GM12878 (cell line): ENCODE data around the gene FGF1. TPM values are rescaled to one million over a fixed set of nuclear protein-coding genes. Genes with fewer than 3 reads are reported as not detected.

Source experiments
- ATAC-seq: fragments of 200-7000 bp; cut with Tn5 transposase; 3 replicates; pipeline ENCODE4 v1.9.1; 2020; ENCODE audit warnings: mild to moderate bottlenecking, moderate library complexity
- BruUV-seq: library from RNA; stranded (reverse); fragments of 400-500 nt; replicated peaks from 2 replicates; lab custom pipeline; 2021; lab: Mats Ljungman, UMichigan
- CTCF ChIA-PET: fragments of 300-600 bp; sonication (Branson Sonifier 250); formaldehyde crosslinking; extraction: SDS; loops from one replicate; lab custom pipeline; 2021; ENCODE audit warnings: inconsistent platforms; lab: Yijun Ruan, JAX
- POLR2A ChIA-PET: fragments of 350-600 bp; formaldehyde crosslinking; extraction: SDS; loops from one replicate; lab custom pipeline; 2021; ENCODE audit warnings: inconsistent platforms; lab: Charles Lee
- RAD21 ChIA-PET: fragments of 300-600 bp; sonication (Branson Sonifier 250); formaldehyde crosslinking; loops from one replicate; lab custom pipeline; 2023; ENCODE audit warnings: antibody characterized with exemption; ENCODE audit not compliant: unreplicated experiment; lab: Charles Lee
- SMC1A ChIA-PET: fragments of 300-600 bp; sonication (Branson Sonifier 250); formaldehyde crosslinking; loops from one replicate; lab custom pipeline; 2023; ENCODE audit not compliant: unreplicated experiment, uncharacterized antibody; lab: Charles Lee
- DNase-seq: peaks from one replicate; pipeline ENCODE4 v3.0.0-alpha.2; 2011; ENCODE audit warnings: low read depth, low spot score
- FAIRE-seq: peaks from 3 replicates; lab custom pipeline; 2011; peaks lifted over from hg19 to GRCh38; lab: Jason Lieb, UNC
- H2AFZ ChIP-seq: 2 replicates; pipeline ENCODE4 v1.6.0; 2011; ENCODE audit warnings: low read depth, low read length, control low read depth; ENCODE audit not compliant: control insufficient read depth
- H3K27ac ChIP-seq: 2 replicates; pipeline ENCODE4 v1.5.1; 2011; ENCODE audit warnings: control low read depth; ENCODE audit not compliant: control insufficient read depth, insufficient read depth
- H3K27me3 ChIP-seq, 2 experiments: replicated peaks in 1 of 2; 2 replicates each; pipeline versions ENCODE4 v1.6.0 to v1.6.1; 2011; ENCODE audit warnings: low read length in 1 of 2; ENCODE audit not compliant: control insufficient read depth in 2 of 2, insufficient read depth in 2 of 2
- H3K36me3 ChIP-seq, 2 experiments: 2 replicates each; pipeline ENCODE4 v1.5.1; 2011; ENCODE audit warnings: low read length in 1 of 2; ENCODE audit not compliant: control insufficient read depth in 2 of 2, insufficient read depth in 2 of 2
- H3K4me1 ChIP-seq: 2 replicates; pipeline ENCODE4 v1.6.1; 2011; ENCODE audit warnings: mild to moderate bottlenecking, low read length, moderate library complexity, mixed read lengths; ENCODE audit not compliant: control insufficient read depth, insufficient read depth
- H3K4me2 ChIP-seq: 2 replicates; pipeline ENCODE4 v1.6.0; 2011; ENCODE audit warnings: control low read depth; ENCODE audit not compliant: control insufficient read depth, insufficient read depth
- H3K4me3 ChIP-seq: fragments of 200-600 bp; sonication (generic); 2 replicates; pipeline ENCODE4 v1.5.1; 2016
- H3K79me2 ChIP-seq: 2 replicates; pipeline ENCODE4 v1.6.0; 2011; ENCODE audit warnings: low read length; ENCODE audit not compliant: control insufficient read depth, insufficient read depth
- H3K9ac ChIP-seq: 2 replicates; pipeline ENCODE4 v1.8.0; 2011; ENCODE audit warnings: low read length, control low read depth, mixed read lengths; ENCODE audit not compliant: control insufficient read depth, insufficient read depth
- H3K9me3 ChIP-seq: replicated peaks from 3 replicates; pipeline ENCODE4 v1.5.1; 2011; ENCODE audit warnings: mild to moderate bottlenecking, low read length; ENCODE audit not compliant: control insufficient read depth, insufficient read depth
- H4K20me1 ChIP-seq: 2 replicates; pipeline ENCODE4 v1.6.0; 2011; ENCODE audit not compliant: control insufficient read depth, insufficient read depth
- CHD2 ChIP-seq: IDR thresholded peaks from 2 replicates; pipeline ENCODE4 v1.6.1; 2011; ENCODE audit warnings: low read depth, low read length, improper control_type of control experiment, borderline replicate concordance
- CUX1 ChIP-seq: IDR thresholded peaks from 2 replicates; pipeline ENCODE4 v1.6.1; 2012; ENCODE audit warnings: improper control_type of control experiment, low read depth, low read length; ENCODE audit not compliant: insufficient replicate concordance
- DPF2 ChIP-seq: fragments of 450-650 bp; IDR thresholded peaks from 2 replicates; pipeline ENCODE4 v1.6.1; 2017; ENCODE audit warnings: mild to moderate bottlenecking
- NFIC ChIP-seq: IDR thresholded peaks from 2 replicates; pipeline ENCODE4 v1.6.1; 2012; ENCODE audit warnings: low read depth, mild to moderate bottlenecking, inconsistent platforms, low read length, moderate library complexity
- ZNF217 ChIP-seq: fragments of 450-650 bp; IDR thresholded peaks from 2 replicates; pipeline ENCODE4 v1.6.1; 2017; ENCODE audit warnings: antibody characterized with exemption, mild to moderate bottlenecking
- WGBS: methylation state at CpG from one replicate; pipeline ENCODE4 v1.1.6; 2016; ENCODE audit warnings: low lambda C conversion rate; ENCODE audit not compliant: insufficient replicate concordance, insufficient coverage; ENCODE audit errors: missing lambda C conversion rate; 5-methylcytosine and 5-hydroxymethylcytosine counted together
- in situ Hi-C: fragments of 300-500 bp; cut with MboI; formaldehyde crosslinking; loops from 9 replicates; pipeline ENCODE4 v1.14.3; 2018; ENCODE audit warnings: mixed read lengths
- intact Hi-C: fragments of 100-400 bp; cut with micrococcal nuclease; formaldehyde crosslinking; loops from one replicate; pipeline ENCODE4 v1.14.2; 2022; ENCODE audit not compliant: unreplicated experiment
- polyA plus RNA-seq, 11 experiments: library from polyadenylated mRNA; depleted of rRNA in 4 of 11; unstranded in 6 of 11; stranded (reverse) in 5 of 11; fragments of >200 nt; fragmentation: Nextera tagmentation in 4 of 11; fragmentation: Illumina TruSeq in 1 of 11; extraction: Ambion mirVana in 4 of 11; extraction: Trizol in 1 of 11; gene quantifications; 1 replicate in 1 of 11; 2 replicates in 10 of 11; pipeline versions ENCODE4 v1.2.1 to v1.2.3, GENCODE V29; 2011 to 2016; ENCODE audit warnings: inconsistent platforms in 2 of 11, missing spikeins in 2 of 11, low read depth in 1 of 11
- total RNA-seq, 4 experiments: library from RNA; depleted of rRNA in 3 of 4; stranded (reverse); fragments of >200 nt in 3 of 4; fragmentation: Illumina TruSeq in 1 of 4; extraction: Trizol in 1 of 4; gene quantifications; 2 replicates each; pipeline versions ENCODE4 v1.2.1 to v1.2.3, GENCODE V29; 2013 to 2021
- TF ChIP-seq, protein P1 (sequence below): fragments of 450-650 bp; IDR thresholded peaks from 2 replicates; pipeline ENCODE4 v1.6.1; 2018; ENCODE audit warnings: borderline replicate concordance, mild to moderate bottlenecking; ENCODE audit not compliant: partially characterized antibody

Gene FGF1
- total and polyA plus RNA-seq, 10 of the 15 experiments (the other 5 are each of a cell fraction or from before 2014, with no cell fraction given): not detected

DNA sequence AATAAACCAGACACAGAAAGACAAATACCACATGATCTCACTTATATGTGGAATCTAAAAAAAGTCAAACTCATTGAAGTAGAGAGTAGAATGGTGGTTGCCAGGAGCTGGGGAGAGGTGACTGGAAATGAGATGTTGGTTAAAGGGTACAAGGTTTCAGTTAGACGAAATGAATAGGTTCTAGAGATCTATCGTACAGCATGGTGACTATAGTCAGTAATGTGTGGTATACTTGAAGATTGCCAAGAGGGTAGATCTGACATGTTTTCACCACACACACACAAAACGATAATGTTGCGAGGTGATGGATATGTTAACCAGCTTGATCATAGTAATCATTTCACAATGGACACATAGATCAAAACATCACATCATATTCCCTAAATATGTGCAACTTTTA, 46.4 kb downstream of the FGF1 start (continued):
- no peak for TF ChIP-seq CUX1
- TF ChIP-seq, protein P1, sequence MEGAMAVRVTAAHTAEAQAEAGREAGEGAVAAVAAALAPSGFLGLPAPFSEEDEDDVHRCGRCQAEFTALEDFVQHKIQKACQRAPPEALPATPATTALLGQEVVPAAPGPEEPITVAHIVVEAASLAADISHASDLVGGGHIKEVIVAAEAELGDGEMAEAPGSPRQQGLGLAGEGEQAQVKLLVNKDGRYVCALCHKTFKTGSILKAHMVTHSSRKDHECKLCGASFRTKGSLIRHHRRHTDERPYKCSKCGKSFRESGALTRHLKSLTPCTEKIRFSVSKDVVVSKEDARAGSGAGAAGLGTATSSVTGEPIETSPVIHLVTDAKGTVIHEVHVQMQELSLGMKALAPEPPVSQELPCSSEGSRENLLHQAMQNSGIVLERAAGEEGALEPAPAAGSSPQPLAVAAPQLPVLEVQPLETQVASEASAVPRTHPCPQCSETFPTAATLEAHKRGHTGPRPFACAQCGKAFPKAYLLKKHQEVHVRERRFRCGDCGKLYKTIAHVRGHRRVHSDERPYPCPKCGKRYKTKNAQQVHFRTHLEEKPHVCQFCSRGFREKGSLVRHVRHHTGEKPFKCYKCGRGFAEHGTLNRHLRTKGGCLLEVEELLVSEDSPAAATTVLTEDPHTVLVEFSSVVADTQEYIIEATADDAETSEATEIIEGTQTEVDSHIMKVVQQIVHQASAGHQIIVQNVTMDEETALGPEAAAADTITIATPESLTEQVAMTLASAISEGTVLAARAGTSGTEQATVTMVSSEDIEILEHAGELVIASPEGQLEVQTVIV: no peak
- no peak for TF ChIP-seq ZNF217
- TF ChIP-seq, all 136 proteins: peak for 0

DNA sequence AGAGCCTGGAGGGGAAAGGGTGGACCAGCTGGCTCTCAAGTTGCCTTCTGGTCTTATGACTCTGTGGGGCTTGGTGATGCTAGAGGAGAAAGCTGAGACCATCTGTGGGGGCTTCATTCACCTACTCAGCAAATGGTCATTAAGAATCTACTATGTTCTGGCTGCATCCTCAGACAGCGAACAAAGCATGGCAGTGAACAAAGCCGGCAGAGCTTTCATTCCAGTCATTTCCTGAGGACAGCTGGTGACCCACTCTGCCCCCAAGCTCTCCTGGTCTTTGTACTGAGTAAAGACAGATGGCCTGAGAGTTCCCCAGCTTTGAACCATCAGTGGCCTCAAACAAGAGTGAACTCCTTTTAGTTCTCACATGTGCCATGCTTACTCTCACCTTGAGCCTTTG, 48.0 kb downstream of the FGF1 start:
- no TSS peak for BruUV-seq
- H3K36me3 ChIP-seq: no peaks in the 10 kb centered on the region
- H3K4me2 ChIP-seq: no peak overlapping the region
- TF ChIP-seq DPF2: no peak
- no peak for TF ChIP-seq NFIC
- no peak for TF ChIP-seq CHD2
- no peak for FAIRE-seq
- no peak overlapping the region for H2AFZ ChIP-seq
- peaks cover 6 to 7% of the 10 kb centered on the region in 2 experiments; a peak in 3 of 4 replicates for H3K27me3 ChIP-seq
- WGBS: 23% methylated on average over 2 of the region's 2 CpGs
- in situ Hi-C loops: no loop called here
- H3K4me1 ChIP-seq: no peaks in the 10 kb centered on the region
- H3K4me3 ChIP-seq: no peak overlapping the region
- ChIA-PET RAD21 (no interaction called here), CTCF (interaction anchor here (0.6 to 1.6 kb wide), 3 partner anchors 18 to 61 kb away, joined by 3 to 5 read pairs (median 3); no protein-coding TSS in a partner anchor), POLR2A (no interaction called here), SMC1A (interaction anchor here (0.7 kb wide), 1 partner anchor 231 kb away, joined by 3 read pairs; no protein-coding TSS in a partner anchor)
- H3K27ac ChIP-seq: no peak overlapping the region
- no peaks in the 10 kb centered on the region for H3K9me3 ChIP-seq
- H3K79me2 ChIP-seq: no peaks in the 10 kb centered on the region
- intact Hi-C loops: no loop called here
- no peak for ATAC-seq
- H3K9ac ChIP-seq: no peak overlapping the region
- no peaks in the 10 kb centered on the region for H4K20me1 ChIP-seq
- no peak for DNase-seq
